Measurements from ENCODE around the gene CPOX. TPM values are rescaled to one million over a fixed set of nuclear protein-coding genes. Genes with fewer than 3 reads are reported as not detected.

The CPOX gene
- total RNA-seq, 4 donors from 2014 or later = 19.0 to 36.4 (median 23.4) TPM

- Histone ChIP-seq H3K9me3 (no peaks in the 10 kb centered on the region), H3K27ac (no peak overlapping the region), H3K4me1 (no peaks in the 10 kb centered on the region), H3K4me3 (no peak overlapping the region), H3K27me3 (no peaks in the 10 kb centered on the region), H3K36me3 (no peaks in the 10 kb centered on the region)
- 71 to 80% methylated on average over 4 of the region's 4 CpGs for WGBS, 2 donors
- no peak for DNase-seq (ENCODE audit: low spot score in 2 of 2)
- no peak for TF ChIP-seq CTCF (IDR thresholded peaks at IDR 0.05)
Observed at GRCh38 chr3:98557324-98558010, 35.9 kb downstream of the CPOX start.

- H3K27ac ChIP-seq = peak overlapping the region in 1 of 4 donors; percentile 29
- H3K27me3 ChIP-seq = no peaks in the 10 kb centered on the region
- no peaks in the 10 kb centered on the region for H3K36me3 ChIP-seq
- DNase-seq (ENCODE audit: low spot score in 2 of 2) = no peak
- H3K4me1 ChIP-seq = no peaks in the 10 kb centered on the region
- TF ChIP-seq POLR2A (IDR thresholded peaks at IDR 0.05) (no peak), CTCF (IDR thresholded peaks at IDR 0.05) (no peak), EP300 (IDR thresholded peaks at IDR 0.05) (no peak)
- peak overlapping the region in 1 of 4 donors; percentile 1 for H3K4me3 ChIP-seq
- 78% methylated on average over 7 of the region's 7 CpGs for WGBS, 2 donors
- no peaks in the 10 kb centered on the region for H3K9me3 ChIP-seq
Observed at GRCh38 chr3:98556164-98557130, 37.0 kb downstream of the CPOX start.

- Histone ChIP-seq H3K27me3 (no peaks in the 10 kb centered on the region), H3K36me3 (no peaks in the 10 kb centered on the region), H3K9me3 (no peaks in the 10 kb centered on the region), H3K4me3 (no peak overlapping the region), H3K4me1 (no peaks in the 10 kb centered on the region), H3K27ac (peak overlapping the region in 1 of 4 donors; percentile 58)
- WGBS, 2 donors = 61% methylated on average over 4 of the region's 4 CpGs
- TF ChIP-seq POLR2A (IDR thresholded peaks at IDR 0.05) = no peak
- TF ChIP-seq EP300 (IDR thresholded peaks at IDR 0.05) = no peak
- no peak for TF ChIP-seq CTCF (IDR thresholded peaks at IDR 0.05)
- no peak for DNase-seq (ENCODE audit: low spot score in 2 of 2)
Observed at GRCh38 chr3:98555025-98555379, 38.4 kb downstream of the CPOX start.

- Histone ChIP-seq H3K4me3 (no peak overlapping the region), H3K4me1 (no peaks in the 10 kb centered on the region), H3K27ac (peak overlapping the region in 1 of 4 donors; percentile 58), H3K9me3 (no peaks in the 10 kb centered on the region), H3K36me3 (no peaks in the 10 kb centered on the region), H3K27me3 (no peaks in the 10 kb centered on the region)
- WGBS, 2 donors = 91 to 92% methylated on average over 2 of the region's 2 CpGs
- no peak for DNase-seq (ENCODE audit: low spot score in 2 of 2)
- no peak for TF ChIP-seq CTCF (IDR thresholded peaks at IDR 0.05)
- no peak for TF ChIP-seq EP300 (IDR thresholded peaks at IDR 0.05)
- no peak for TF ChIP-seq POLR2A (IDR thresholded peaks at IDR 0.05)
Observed at GRCh38 chr3:98554580-98554979, 38.8 kb downstream of the CPOX start.

GRCh38 chr3:98553753-98554152, 39.7 kb downstream of the CPOX start:
- Histone ChIP-seq H3K4me3 (no peak overlapping the region), H3K27ac (peak overlapping the region in 1 of 4 donors; percentile 50), H3K9me3 (no peaks in the 10 kb centered on the region), H3K27me3 (no peaks in the 10 kb centered on the region), H3K36me3 (no peaks in the 10 kb centered on the region), H3K4me1 (no peaks in the 10 kb centered on the region)
- no peak for DNase-seq (ENCODE audit: low spot score in 2 of 2)
- TF ChIP-seq POLR2A (IDR thresholded peaks at IDR 0.05) = no peak
- no peak for TF ChIP-seq EP300 (IDR thresholded peaks at IDR 0.05)
- no peak for TF ChIP-seq CTCF (IDR thresholded peaks at IDR 0.05)
- WGBS, 2 donors = 82 to 87% methylated on average over 2 of the region's 2 CpGs

All from tibial nerve (tissue), 4 donors.